ENCODE data around the gene KCNK6. TPM values are rescaled to one million over a fixed set of nuclear protein-coding genes. Genes with fewer than 3 reads are reported as not detected.

Gene KCNK6
- total RNA-seq, 1 experiment from 2014 or later, result 1.9 TPM

Small RNA genes lying within 50 kb of the gene (small RNA-seq; reads per million reads assigned to genes)
- gene RF00019, result not detected

Other genes starting within 250 kb of the KCNK6 start
- 9.1 and 9.5 TPM in 2 replicates for gene DPF1, start 95.6 kb upstream of the KCNK6 start, total RNA-seq (2014; rRNA removed; shearing (Covaris generic))
- not detected in 2 replicates for gene PPP1R14A, start 63.5 kb upstream of the KCNK6 start, total RNA-seq (2014; rRNA removed; shearing (Covaris generic))
- 0.21 and 0.27 TPM in 2 replicates for gene SPINT2, start 55.3 kb upstream of the KCNK6 start, total RNA-seq (2014; rRNA removed; shearing (Covaris generic))
- 51.9 and 85.9 TPM in 2 replicates for gene C19orf33, start 15.6 kb upstream of the KCNK6 start, total RNA-seq (2014; rRNA removed; shearing (Covaris generic))
- 120 and 122 TPM in 2 replicates for gene YIF1B, start 3.9 kb upstream of the KCNK6 start, total RNA-seq (2014; rRNA removed; shearing (Covaris generic))
- 0.55 and 0.73 TPM in 2 replicates for gene CATSPERG, start 16.0 kb downstream of the KCNK6 start, total RNA-seq (2014; rRNA removed; shearing (Covaris generic))
- 410 and 485 TPM in 2 replicates for gene PSMD8, start 54.7 kb downstream of the KCNK6 start, total RNA-seq (2014; rRNA removed; shearing (Covaris generic))
- gene GGN, start 68.2 kb downstream of the KCNK6 start, total RNA-seq (2014; rRNA removed; shearing (Covaris generic)), result 0.60 and 1.0 TPM in 2 replicates
- gene SPRED3, start 68.9 kb downstream of the KCNK6 start, total RNA-seq (2014; rRNA removed; shearing (Covaris generic)), result 6.6 and 11.0 TPM in 2 replicates
- gene FAM98C, start 83.2 kb downstream of the KCNK6 start, total RNA-seq (2014; rRNA removed; shearing (Covaris generic)), result 14.3 and 16.2 TPM in 2 replicates
- not detected in 2 replicates for gene RASGRP4, start 106.4 kb downstream of the KCNK6 start, total RNA-seq (2014; rRNA removed; shearing (Covaris generic))
- not detected in 2 replicates for gene RYR1, start 113.8 kb downstream of the KCNK6 start, total RNA-seq (2014; rRNA removed; shearing (Covaris generic))